GM08714 (cell line): Measurements from ENCODE around the gene DOCK4.

Source experiments
- H3K4me3 ChIP-seq: fragments of 200-500 bp; sonication (Bioruptor generic); 2 replicates; pipeline ENCODE4 v1.5.1; 2014; ENCODE audit warnings: mild to moderate bottlenecking, low read length, inconsistent platforms
- ZNF274 ChIP-seq: IDR thresholded peaks from 2 replicates; pipeline ENCODE4 v1.6.1; 2012; ENCODE audit warnings: mild to moderate bottlenecking, low read depth, low read length

DOCK4 gene

GRCh38 chr7:112070674-112071256 lies 135.4 kb downstream of the DOCK4 start:
- H3K4me3 ChIP-seq, result no peak overlapping the region
- TF ChIP-seq ZNF274, result no peak

- no peak overlapping the region for H3K4me3 ChIP-seq
- TF ChIP-seq ZNF274, result no peak
Observed at GRCh38 chr7:112069879-112070321, 136.3 kb downstream of the DOCK4 start.

- no peak for TF ChIP-seq ZNF274
- H3K4me3 ChIP-seq, result no peak overlapping the region
Observed at GRCh38 chr7:112068967-112069366, 137.2 kb downstream of the DOCK4 start.

- no peak overlapping the region for H3K4me3 ChIP-seq
Observed at GRCh38 chr7:112067632-112068540, 138.3 kb downstream of the DOCK4 start.

GRCh38 chr7:112067200-112067599 lies 139.0 kb downstream of the DOCK4 start:
- no peak for TF ChIP-seq ZNF274
- H3K4me3 ChIP-seq, result no peak overlapping the region

More at GRCh38 chr7:112067632-112068540, 138.3 kb downstream of the DOCK4 start:
- no peak for TF ChIP-seq ZNF274

GRCh38 chr7:112065758-112066157 lies 140.4 kb downstream of the DOCK4 start:
- no peak overlapping the region for H3K4me3 ChIP-seq
- TF ChIP-seq ZNF274, result no peak

- no peak for TF ChIP-seq ZNF274
Observed at GRCh38 chr7:112064627-112065385, 141.4 kb downstream of the DOCK4 start.

GRCh38 chr7:112063974-112064373 lies 142.2 kb downstream of the DOCK4 start:
- H3K4me3 ChIP-seq, result no peak overlapping the region
- no peak for TF ChIP-seq ZNF274

More at GRCh38 chr7:112064627-112065385, 141.4 kb downstream of the DOCK4 start:
- H3K4me3 ChIP-seq, result no peak overlapping the region

GRCh38 chr7:112061051-112061450 lies 145.1 kb downstream of the DOCK4 start:
- TF ChIP-seq ZNF274, result no peak
- no peak overlapping the region for H3K4me3 ChIP-seq

GRCh38 chr7:112060625-112061024 lies 145.6 kb downstream of the DOCK4 start:
- no peak overlapping the region for H3K4me3 ChIP-seq
- TF ChIP-seq ZNF274, result no peak

- H3K4me3 ChIP-seq, result no peak overlapping the region
- no peak for TF ChIP-seq ZNF274
Observed at GRCh38 chr7:112059675-112060074, 146.5 kb downstream of the DOCK4 start.

GRCh38 chr7:112058686-112059085 lies 147.5 kb downstream of the DOCK4 start:
- no peak for TF ChIP-seq ZNF274
- H3K4me3 ChIP-seq, result no peak overlapping the region

- H3K4me3 ChIP-seq, result no peak overlapping the region
- TF ChIP-seq ZNF274, result no peak
Observed at GRCh38 chr7:112056409-112056808, 149.8 kb downstream of the DOCK4 start.

- H3K4me3 ChIP-seq, result no peak overlapping the region
- no peak for TF ChIP-seq ZNF274
Observed at GRCh38 chr7:112053737-112054069, 152.5 kb downstream of the DOCK4 start.
